SK-N-MC (cell line): ENCODE data around the gene SLC10A7.

Experiments
- EZH2 ChIP-seq: fragments of 200-600 bp; sonication (generic); IDR thresholded peaks from one replicate; pipeline ENCODE4 v1.6.1; 2017; ENCODE audit warnings: antibody characterized with exemption
- FOXP2 ChIP-seq: optimal IDR thresholded peaks from 2 replicates; pipeline ENCODE3; 2011; ENCODE audit warnings: mild to moderate bottlenecking, moderate library complexity; ENCODE audit not compliant: insufficient read depth; ENCODE audit errors: extremely low read length, control extremely low read depth
- POLR2AphosphoS5 ChIP-seq: IDR thresholded peaks from 2 replicates; pipeline ENCODE4 v1.6.1; 2012; ENCODE audit warnings: mild to moderate bottlenecking, low read depth, low read length, borderline replicate concordance

GRCh38 chr4:146368209-146368608 lies 153.5 kb downstream of the SLC10A7 start:
- TF ChIP-seq POLR2AphosphoS5 (peak; percentile 38; the same call in 1 of the 2 replicates), EZH2 (no peak), FOXP2 (no peak)
